A549 (cell line): Measurements from ENCODE around the gene CGB3. TPM values are rescaled to one million over a fixed set of nuclear protein-coding genes. Genes with fewer than 3 reads are reported as not detected.
"Not testable (repeated sequence)": the region's sequence is repeated elsewhere in the genome, so short reads cannot be mapped to it uniquely, and the experiment has no call there.

Source experiments
- ATAC-seq, 2 experiments: fragments of 200-7000 bp in 1 of 2; fragments of >200 bp in 1 of 2; cut with Nextera tagmentation in 1 of 2; cut with Tn5 transposase in 1 of 2; 3 replicates each; pipeline versions ENCODE4 v1.8.0 to v1.9.1; 2018 to 2020; ENCODE audit warnings: mild to moderate bottlenecking in 1 of 2, moderate library complexity in 1 of 2
- CTCF ChIA-PET: fragments of 300-600 bp; sonication (Branson Sonifier 250); formaldehyde crosslinking; extraction: SDS; loops from one replicate; lab custom pipeline; 2021; ENCODE audit warnings: antibody characterized with exemption, inconsistent platforms; lab: Yijun Ruan, JAX
- POLR2A ChIA-PET: fragments of 350-600 bp; formaldehyde crosslinking; extraction: SDS; loops from one replicate; lab custom pipeline; 2021; ENCODE audit warnings: antibody characterized with exemption, inconsistent platforms; lab: Yijun Ruan, JAX
- DNase-seq, 2 experiments: peaks; one replicate each; pipeline versions ENCODE4 v3.0.0 to v3.0.0-alpha.2; 2011 to 2016; ENCODE audit warnings: low read depth in 1 of 2, low spot score in 1 of 2
- FAIRE-seq: peaks from 2 replicates; lab custom pipeline; 2011; peaks lifted over from hg19 to GRCh38; lab: Jason Lieb, UNC
- H3K27ac ChIP-seq, 2 experiments: fragments of >200 bp; sonication (Bioruptor Twin); formaldehyde crosslinking; 3 replicates each; pipeline ENCODE4 v1.5.1; 2016 to 2017
- H3K4me1 ChIP-seq: fragments of >200 bp; sonication (Bioruptor Twin); formaldehyde crosslinking; 3 replicates; pipeline ENCODE4 v1.6.1; 2016
- H3K4me2 ChIP-seq: fragments of >200 bp; sonication (Bioruptor Twin); formaldehyde crosslinking; 3 replicates; pipeline ENCODE4 v1.6.1; 2016
- H3K4me3 ChIP-seq: fragments of >200 bp; sonication (Bioruptor Twin); formaldehyde crosslinking; 3 replicates; pipeline ENCODE4 v1.5.1; 2016
- H3K9me3 ChIP-seq: fragments of >200 bp; sonication (Bioruptor Twin); formaldehyde crosslinking; 3 replicates; pipeline ENCODE4 v1.6.1; 2016
- E2F6 ChIP-seq: IDR thresholded peaks from 2 replicates; pipeline ENCODE4 v1.6.1; 2012; ENCODE audit warnings: low read depth, borderline replicate concordance
- EHF ChIP-seq: fragments of 250-450 bp; sonication (Bioruptor Pico); IDR thresholded peaks from 2 replicates; pipeline ENCODE4 v1.5.0; 2020; ENCODE audit warnings: mild to moderate bottlenecking
- EP300 ChIP-seq, 2 experiments: fragments of >200 bp; sonication (Bioruptor Twin); formaldehyde crosslinking; IDR thresholded peaks; 2 replicates in 1 of 2; 3 replicates in 1 of 2; pipeline ENCODE4 v1.6.1; 2016 to 2017
- FOSL2 ChIP-seq, 2 experiments: fragments of 450-650 bp in 1 of 2; fragments of >200 bp in 1 of 2; sonication (Bioruptor Twin) in 1 of 2; formaldehyde crosslinking; IDR thresholded peaks; 2 replicates each; pipeline versions ENCODE4 v1.5.0 to v1.6.1; 2016 to 2020; ENCODE audit warnings: mild to moderate bottlenecking in 1 of 2, moderate library complexity in 1 of 2
- GATA3 ChIP-seq: IDR thresholded peaks from 2 replicates; pipeline ENCODE4 v1.6.1; 2012; ENCODE audit warnings: borderline replicate concordance
- JUN ChIP-seq, 2 experiments: fragments of >200 bp; sonication (Bioruptor Twin); formaldehyde crosslinking; IDR thresholded peaks; 2 replicates in 1 of 2; 3 replicates in 1 of 2; pipeline ENCODE4 v1.6.1; 2016 to 2017
- JUNB ChIP-seq: fragments of >200 bp; sonication (Bioruptor Twin); formaldehyde crosslinking; IDR thresholded peaks from 2 replicates; pipeline ENCODE4 v1.6.1; 2016
- MAX ChIP-seq: IDR thresholded peaks from 2 replicates; pipeline ENCODE4 v1.6.1; 2012
- PBX3 ChIP-seq: IDR thresholded peaks from 2 replicates; pipeline ENCODE4 v1.6.1; 2012
- RAD21 ChIP-seq, 2 experiments: fragments of >200 bp in 1 of 2; sonication (Bioruptor Twin) in 1 of 2; formaldehyde crosslinking in 1 of 2; IDR thresholded peaks in 1 of 2; conservative IDR thresholded peaks in 1 of 2; 2 replicates in 1 of 2; 3 replicates in 1 of 2; pipeline ENCODE4 v1.6.1; 2012 to 2018; ENCODE audit warnings: inconsistent platforms in 1 of 2
- whole genome bisulfite sequencing: methylation state at CpG from one replicate; pipeline ENCODE4 v1.1.6; 2017; ENCODE audit errors: missing lambda C conversion rate; 5-methylcytosine and 5-hydroxymethylcytosine counted together
- polyA plus RNA-seq, 4 experiments: library from polyadenylated mRNA; depleted of rRNA in 3 of 4; stranded (reverse); fragments of >200 nt; fragmentation: RNase III in 1 of 4; extraction: RNeasy Plus Mini Kit Qiagen cat#74134 plus additional on column Dnase treatment in 1 of 4; gene quantifications; 2 replicates in 3 of 4; 3 replicates in 1 of 4; pipeline ENCODE4 v1.2.3, GENCODE V29; 2011 to 2017

CGB3 gene
- polyA plus RNA-seq, 2 of the 4 experiments (the other 2 are of a cell fraction): 0.13 TPM; not detected in 1

- H3K4me3 ChIP-seq, H3K4me2 ChIP-seq, FAIRE-seq, H3K9me3 ChIP-seq, ATAC-seq, DNase-seq, POLR2A ChIA-PET, CTCF ChIA-PET, H3K4me1 ChIP-seq: not testable (repeated sequence)
- 83% methylated on average over 12 of the region's 12 CpGs for WGBS
- peak within 1 kb of the TSS in 1 of 2 experiments; percentile 41; a peak in 2 of 6 replicates for H3K27ac ChIP-seq
Measured at GRCh38 chr19:49049011-49049410, 24.9 kb upstream of the CGB3 start, which contains the start of gene CGB8. Gene CGB8 (minus strand): TSS chr19:49049111. CDS start chr19:49048739, 372 bp downstream.

GRCh38 chr19:49043548-49043947, 19.4 kb upstream of the CGB3 start, which contains the start of gene CGB5:
Gene CGB5 (plus strand): TSS chr19:49043848. CDS start chr19:49044210, 362 bp downstream.
- peaks cover 26% of the 10 kb centered on the region for H3K4me1 ChIP-seq
- FAIRE-seq, POLR2A ChIA-PET, H3K27ac ChIP-seq, H3K9me3 ChIP-seq, H3K4me3 ChIP-seq, CTCF ChIA-PET, H3K4me2 ChIP-seq, DNase-seq: not testable (repeated sequence)
- ATAC-seq: 0 out of 6 replicates have a peak, but pooled peaks of 1 of the 2 experiments have one; percentile 28
- WGBS: 80% methylated on average over 14 of the region's 15 CpGs

- H3K9me3 ChIP-seq, CTCF ChIA-PET, FAIRE-seq, H3K4me3 ChIP-seq, DNase-seq, ATAC-seq, POLR2A ChIA-PET: not testable (repeated sequence)
- H3K4me2 ChIP-seq: peak overlapping the region; percentile 24; the same call in 1 of the 3 replicates
- H3K27ac ChIP-seq: peak overlapping the region in 1 of 2 experiments; percentile 65; a peak in 3 of 6 replicates
- 70% methylated on average over 1 of the region's 4 CpGs for WGBS
- H3K4me1 ChIP-seq: peaks cover 32% of the 10 kb centered on the region
Measured at GRCh38 chr19:49042666-49043065, 18.5 kb upstream of the CGB3 start.

- Histone ChIP-seq H3K27ac (peak overlapping the region; percentile 21 to 65; a peak in 4 of 6 replicates), H3K4me2 (peak overlapping the region; percentile 24; the same call in 2 of the 3 replicates), H3K4me3 (no peak overlapping the region), H3K4me1 (peaks cover 32% of the 10 kb centered on the region), H3K9me3 (no peaks in the 10 kb centered on the region)
- FAIRE-seq: no peak
- TF ChIP-seq EHF (CRISPR knock-in tag): no peak
- no peak for TF ChIP-seq FOSL2 (IDR thresholded peaks at IDR 0.05)
- peak; percentile 31; the same call in 1 of the 2 replicates for TF ChIP-seq FOSL2 (CRISPR knock-in tag; IDR thresholded peaks at IDR 0.05)
- ChIA-PET CTCF (no interaction called here), POLR2A (no interaction called here)
- ATAC-seq: 0 out of 6 replicates have a peak, but pooled peaks of 1 of the 2 experiments have one; percentile 20
- WGBS: 38% methylated on average over 17 of the region's 17 CpGs
- DNase-seq: peak in 1 of 2 experiments; percentile 35
Measured at GRCh38 chr19:49042177-49042576, 18.0 kb upstream of the CGB3 start.

GRCh38 chr19:49039736-49040135, 15.6 kb upstream of the CGB3 start:
- CTCF ChIA-PET: interaction anchor here (0.9 to 2.4 kb wide), 3 partner anchors 16 to 42 kb away, joined by 3 to 9 read pairs (median 3); a partner anchor contains a TSS
- FAIRE-seq, POLR2A ChIA-PET, H3K4me3 ChIP-seq, DNase-seq, H3K4me2 ChIP-seq, H3K9me3 ChIP-seq: not testable (repeated sequence)
- 78% methylated on average over 9 of the region's 9 CpGs for WGBS
- ATAC-seq: peak in 1 of 2 experiments; percentile 8; a peak in 2 of 6 replicates
- Histone ChIP-seq H3K4me1 (peaks cover 32% of the 10 kb centered on the region), H3K27ac (peak overlapping the region; percentile 78 to 82)

- H3K4me1 ChIP-seq: peaks cover 32% of the 10 kb centered on the region
- H3K4me3 ChIP-seq, H3K9me3 ChIP-seq, POLR2A ChIA-PET, FAIRE-seq: not testable (repeated sequence)
- ATAC-seq (peak; percentile 88 to 97), DNase-seq (peak; percentile 68 to 85)
- peak overlapping the region; percentile 78 to 82 for H3K27ac ChIP-seq
- WGBS: 14% methylated on average over 23 of the region's 26 CpGs
- peak; percentile 80 for TF ChIP-seq FOSL2 (IDR thresholded peaks at IDR 0.05)
- peak; percentile 98 for TF ChIP-seq FOSL2 (CRISPR knock-in tag; IDR thresholded peaks at IDR 0.05)
- peak; percentile 86 for TF ChIP-seq MAX
- peak; percentile 63; the same call in 1 of the 2 replicates for TF ChIP-seq GATA3
- TF ChIP-seq EP300 (IDR thresholded peaks at IDR 0.05): peak in 1 of 2 experiments; percentile 18; a peak in 1 of 5 replicates
- TF ChIP-seq E2F6: peak; percentile 84; the same call in 1 of the 2 replicates
- TF ChIP-seq JUN (IDR thresholded peaks at IDR 0.05): peak in 1 of 2 experiments; percentile 49; a peak in 2 of 5 replicates
- peak in 1 of 2 experiments; percentile 13; a peak in 1 of 5 replicates for TF ChIP-seq RAD21 (conservative IDR thresholded peaks at IDR 0.05 in 1 of 2, IDR thresholded peaks at IDR 0.05 in 1 of 2)
- peak; percentile 22; the same call in 1 of the 2 replicates for TF ChIP-seq PBX3
- peak; percentile 70 for TF ChIP-seq JUNB
- CTCF ChIA-PET: interaction anchor here (1.6 to 2.4 kb wide), 3 partner anchors 19 to 41 kb away, joined by 3 to 9 read pairs (median 3); a partner anchor contains a TSS
- peak overlapping the region; percentile 73 for H3K4me2 ChIP-seq
Measured at GRCh38 chr19:49038557-49039276, 14.6 kb upstream of the CGB3 start.

GRCh38 chr19:49038111-49038510, 14.0 kb upstream of the CGB3 start:
- Histone ChIP-seq H3K4me2 (peak overlapping the region; percentile 73), H3K27ac (peak overlapping the region; percentile 78 to 82), H3K4me1 (peaks cover 32% of the 10 kb centered on the region)
- ATAC-seq, H3K4me3 ChIP-seq, FAIRE-seq, POLR2A ChIA-PET, DNase-seq, H3K9me3 ChIP-seq: not testable (repeated sequence)
- CTCF ChIA-PET: interaction anchor here (0.6 to 2.4 kb wide), 4 partner anchors 18 to 224 kb away, joined by 3 to 9 read pairs (median 3); a partner anchor contains a TSS
- WGBS: 76% methylated on average over 8 of the region's 8 CpGs
